ENCODE measurements around the gene LITAF.

DNA sequence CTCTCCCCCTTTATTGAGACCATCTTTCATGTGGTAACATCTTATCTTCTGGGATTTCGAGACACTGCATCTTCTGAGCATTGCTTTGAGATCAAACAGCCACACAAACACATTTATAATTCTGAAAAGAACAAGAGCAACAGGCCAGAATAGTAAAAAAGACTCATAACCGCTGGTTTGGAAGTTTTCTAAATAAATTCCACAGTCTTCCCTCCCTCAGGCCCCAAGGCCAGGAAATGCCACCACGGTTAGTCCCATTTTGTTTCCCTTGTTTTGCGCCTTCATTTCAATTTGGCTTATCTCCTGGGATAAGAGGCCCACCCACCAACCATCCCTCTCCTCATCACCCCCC lies 25.3 kb downstream of the LITAF start:
- TF ChIP-seq CTCF (IDR thresholded peaks at IDR 0.05) (no peak), POLR2AphosphoS5 (IDR thresholded peaks at IDR 0.05) (no peak), POLR2A (IDR thresholded peaks at IDR 0.05) (no peak), EP300 (IDR thresholded peaks at IDR 0.05) (no peak)
